Measurements from ENCODE around the gene BST1.

BST1 gene

DNA sequence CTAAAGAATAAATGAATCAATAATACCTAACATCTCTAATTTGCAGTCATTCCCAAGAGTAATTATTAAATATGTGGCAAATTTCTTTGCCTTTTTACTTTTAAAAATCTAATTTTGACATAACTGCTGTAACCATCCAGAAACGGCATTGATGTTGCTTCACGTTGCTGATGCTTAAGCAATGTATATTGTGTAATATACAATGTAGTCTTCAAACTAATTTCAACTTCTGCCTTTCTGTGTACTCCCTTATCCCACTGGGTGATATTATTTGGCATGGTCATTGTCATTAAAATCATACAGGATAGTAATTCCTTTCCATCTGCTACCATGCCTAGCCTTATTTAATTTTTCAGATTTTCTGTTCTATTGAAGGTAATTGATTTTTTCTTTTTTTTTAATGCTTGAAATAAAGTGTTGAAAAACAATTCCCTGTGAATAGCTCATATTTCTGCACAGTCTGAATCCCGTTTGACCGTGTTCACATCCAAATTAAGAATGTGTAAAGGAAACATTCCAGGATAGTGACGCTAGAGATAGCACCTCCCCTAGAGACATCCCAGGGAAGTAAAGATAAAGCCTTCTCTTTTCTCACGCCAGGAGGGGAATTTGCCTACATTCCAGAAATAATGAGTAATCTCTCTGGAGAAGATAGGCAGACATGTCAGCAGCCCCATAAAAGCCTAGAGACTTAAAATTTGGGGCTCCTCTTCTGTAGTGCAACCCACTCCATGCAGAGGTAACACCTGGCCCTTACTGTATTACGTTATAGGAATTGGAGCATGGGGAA, 12.7 kb upstream of the BST1 start:
- Histone ChIP-seq H3K4me3 (ENCODE audit: low read length in 2 of 2) (no peak overlapping the region), H3K27me3 (ENCODE audit: control insufficient read depth in 2 of 2, insufficient read depth in 2 of 2, low read length in 2 of 2) (no peaks in the 10 kb centered on the region), H3K27ac (ENCODE audit: low read depth in 2 of 2, low read length in 2 of 2) (no peak overlapping the region), H3K9ac (ENCODE audit: low read depth in 1 of 2, low read length in 2 of 2) (no peak overlapping the region), H3K36me3 (ENCODE audit: control insufficient read depth in 2 of 2, insufficient read depth in 2 of 2, low read length in 2 of 2) (peaks cover 11 to 17% of the 10 kb centered on the region in 2 donors), H3K9me3 (ENCODE audit: control insufficient read depth in 2 of 2, low read length in 2 of 2) (no peaks in the 10 kb centered on the region), H3K4me1 (ENCODE audit: control insufficient read depth in 2 of 2, insufficient read depth in 2 of 2, low read length in 2 of 2) (no peaks in the 10 kb centered on the region)

DNA sequence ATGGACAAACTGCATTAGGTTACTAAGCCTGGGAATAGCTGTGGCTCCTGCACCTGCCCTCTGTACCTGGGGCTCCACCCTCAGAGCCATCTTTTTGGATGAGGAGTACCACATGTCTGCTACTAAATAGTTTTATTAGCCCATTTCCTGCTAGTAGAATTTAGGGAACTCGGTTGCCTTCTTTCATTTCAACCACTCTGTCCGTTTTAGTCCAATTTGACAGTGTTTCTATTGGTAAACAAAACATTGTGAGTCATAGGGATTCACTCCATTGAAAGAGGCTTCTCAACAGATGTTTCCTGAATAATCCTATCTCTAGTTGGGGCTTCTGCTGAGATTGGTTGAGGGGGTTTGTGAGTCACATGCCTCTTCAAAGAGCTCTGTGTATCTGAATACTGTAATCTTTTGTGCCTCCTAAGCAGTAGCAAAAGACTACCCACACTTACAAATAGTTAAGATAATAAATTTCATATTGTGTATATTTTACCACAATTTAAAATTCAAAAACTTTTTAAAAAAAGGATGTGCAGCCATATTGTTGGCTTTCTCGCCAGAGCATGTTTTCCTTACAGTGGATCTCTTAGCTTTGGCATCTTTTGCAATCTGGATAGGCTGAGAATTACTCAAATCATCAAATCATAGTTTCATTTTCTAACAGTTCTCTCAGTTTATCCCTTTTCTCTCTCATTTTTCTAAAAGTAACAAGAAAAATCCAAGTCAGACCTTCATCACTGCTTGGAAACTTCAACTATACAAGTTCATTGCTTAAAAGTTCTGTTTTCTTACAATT, 11.3 kb upstream of the BST1 start:
- no peaks in the 10 kb centered on the region for H3K27me3 ChIP-seq (ENCODE audit: control insufficient read depth in 2 of 2, insufficient read depth in 2 of 2, low read length in 2 of 2)
- no peak overlapping the region for H3K4me3 ChIP-seq (ENCODE audit: low read length in 2 of 2)
- H3K9ac ChIP-seq (ENCODE audit: low read depth in 1 of 2, low read length in 2 of 2): no peak overlapping the region
- H3K27ac ChIP-seq (ENCODE audit: low read depth in 2 of 2, low read length in 2 of 2): no peak overlapping the region
- no peaks in the 10 kb centered on the region for H3K4me1 ChIP-seq (ENCODE audit: control insufficient read depth in 2 of 2, insufficient read depth in 2 of 2, low read length in 2 of 2)
- peaks cover 7 to 8% of the 10 kb centered on the region in 2 donors for H3K36me3 ChIP-seq (ENCODE audit: control insufficient read depth in 2 of 2, insufficient read depth in 2 of 2, low read length in 2 of 2)
- no peaks in the 10 kb centered on the region for H3K9me3 ChIP-seq (ENCODE audit: control insufficient read depth in 2 of 2, low read length in 2 of 2)

DNA sequence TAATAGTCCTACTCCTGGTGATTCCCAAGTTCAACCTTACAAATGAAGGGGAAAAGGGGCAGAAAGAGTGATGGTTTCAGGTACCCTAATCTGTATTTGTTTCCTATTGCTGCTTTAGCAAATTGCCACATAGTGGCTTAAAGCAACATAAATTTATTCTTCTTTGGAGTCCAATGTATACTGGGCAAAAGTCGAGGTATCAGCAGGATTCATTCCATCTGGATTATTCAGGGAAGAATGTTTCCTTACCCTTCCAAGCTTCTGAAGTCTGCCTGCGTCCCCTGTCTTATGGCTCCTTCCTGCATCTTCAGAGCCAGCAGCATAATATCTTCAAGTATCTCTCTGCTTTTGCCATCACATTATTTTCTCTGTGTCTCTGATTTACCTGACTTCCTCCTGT, 10.3 kb upstream of the BST1 start:
- Histone ChIP-seq H3K27ac (ENCODE audit: low read depth in 2 of 2, low read length in 2 of 2) (no peak overlapping the region), H3K9ac (ENCODE audit: low read depth in 1 of 2, low read length in 2 of 2) (no peak overlapping the region), H3K4me3 (ENCODE audit: low read length in 2 of 2) (no peak overlapping the region), H3K27me3 (ENCODE audit: control insufficient read depth in 2 of 2, insufficient read depth in 2 of 2, low read length in 2 of 2) (no peaks in the 10 kb centered on the region), H3K9me3 (ENCODE audit: control insufficient read depth in 2 of 2, low read length in 2 of 2) (no peaks in the 10 kb centered on the region), H3K36me3 (ENCODE audit: control insufficient read depth in 2 of 2, insufficient read depth in 2 of 2, low read length in 2 of 2) (no peaks in the 10 kb centered on the region), H3K4me1 (ENCODE audit: control insufficient read depth in 2 of 2, insufficient read depth in 2 of 2, low read length in 2 of 2) (no peaks in the 10 kb centered on the region)

DNA sequence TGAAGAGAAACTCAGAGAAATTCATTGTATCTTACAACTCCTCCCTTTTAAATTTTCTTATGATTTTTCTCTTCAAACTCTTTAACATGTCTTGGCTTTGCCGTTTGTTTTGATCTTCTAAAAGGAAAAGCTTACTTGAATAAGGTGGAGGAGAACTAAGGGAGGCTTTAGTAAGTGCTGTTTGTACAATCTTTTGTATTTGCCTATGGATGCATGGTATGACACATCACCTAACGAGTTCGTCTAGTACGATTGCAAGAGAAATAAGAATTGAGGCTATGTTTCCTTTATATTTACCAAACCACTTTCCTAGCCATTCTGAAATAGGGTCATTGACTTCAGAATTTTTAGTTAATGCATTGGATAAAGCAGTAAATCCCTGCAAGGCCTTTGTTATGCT, 8.4 kb upstream of the BST1 start:
- H3K27ac ChIP-seq (ENCODE audit: low read depth in 2 of 2, low read length in 2 of 2): no peak overlapping the region
- H3K9ac ChIP-seq (ENCODE audit: low read depth in 1 of 2, low read length in 2 of 2): no peak overlapping the region
- H3K27me3 ChIP-seq (ENCODE audit: control insufficient read depth in 2 of 2, insufficient read depth in 2 of 2, low read length in 2 of 2): no peaks in the 10 kb centered on the region
- H3K36me3 ChIP-seq (ENCODE audit: control insufficient read depth in 2 of 2, insufficient read depth in 2 of 2, low read length in 2 of 2): no peaks in the 10 kb centered on the region
- H3K4me1 ChIP-seq (ENCODE audit: control insufficient read depth in 2 of 2, insufficient read depth in 2 of 2, low read length in 2 of 2): no peaks in the 10 kb centered on the region
- no peak overlapping the region for H3K4me3 ChIP-seq (ENCODE audit: low read length in 2 of 2)
- no peaks in the 10 kb centered on the region for H3K9me3 ChIP-seq (ENCODE audit: control insufficient read depth in 2 of 2, low read length in 2 of 2)

- Histone ChIP-seq H3K9me3 (ENCODE audit: control insufficient read depth in 2 of 2, low read length in 2 of 2) (no peaks in the 10 kb centered on the region), H3K9ac (ENCODE audit: low read depth in 1 of 2, low read length in 2 of 2) (no peak overlapping the region), H3K27ac (ENCODE audit: low read depth in 2 of 2, low read length in 2 of 2) (no peak overlapping the region), H3K4me1 (ENCODE audit: control insufficient read depth in 2 of 2, insufficient read depth in 2 of 2, low read length in 2 of 2) (peaks cover 0 to 2% of the 10 kb centered on the region in 2 donors), H3K27me3 (ENCODE audit: control insufficient read depth in 2 of 2, insufficient read depth in 2 of 2, low read length in 2 of 2) (no peaks in the 10 kb centered on the region), H3K36me3 (ENCODE audit: control insufficient read depth in 2 of 2, insufficient read depth in 2 of 2, low read length in 2 of 2) (no peaks in the 10 kb centered on the region), H3K4me3 (ENCODE audit: low read length in 2 of 2) (no peak overlapping the region)
Observed at GRCh38 chr4:15695240-15695699, 7.6 kb upstream of the BST1 start.

DNA sequence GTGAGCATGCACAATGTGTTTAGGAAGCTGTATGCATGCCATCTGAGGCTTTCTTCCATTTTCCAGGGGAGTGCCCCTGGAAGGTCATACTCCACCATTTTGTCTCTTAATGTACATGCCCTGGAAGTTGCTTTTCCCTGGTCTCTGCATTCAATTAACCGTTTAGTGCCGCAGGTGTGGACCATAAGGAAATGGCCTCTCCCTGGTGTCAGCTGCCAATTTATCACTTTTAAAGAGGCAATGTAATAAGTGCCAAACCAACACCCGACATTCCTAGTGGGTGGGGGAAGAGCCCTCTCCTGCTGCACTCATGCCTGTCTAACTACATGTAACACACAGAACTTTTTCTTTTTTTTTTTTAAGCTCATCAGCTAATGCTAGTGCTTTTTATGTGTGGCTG, 7.1 kb upstream of the BST1 start:
- H3K9ac ChIP-seq (ENCODE audit: low read depth in 1 of 2, low read length in 2 of 2): no peak overlapping the region
- H3K4me3 ChIP-seq (ENCODE audit: low read length in 2 of 2): no peak overlapping the region
- H3K4me1 ChIP-seq (ENCODE audit: control insufficient read depth in 2 of 2, insufficient read depth in 2 of 2, low read length in 2 of 2): peaks cover 0 to 2% of the 10 kb centered on the region in 2 donors
- H3K27me3 ChIP-seq (ENCODE audit: control insufficient read depth in 2 of 2, insufficient read depth in 2 of 2, low read length in 2 of 2): no peaks in the 10 kb centered on the region
- H3K36me3 ChIP-seq (ENCODE audit: control insufficient read depth in 2 of 2, insufficient read depth in 2 of 2, low read length in 2 of 2): no peaks in the 10 kb centered on the region
- no peak overlapping the region for H3K27ac ChIP-seq (ENCODE audit: low read depth in 2 of 2, low read length in 2 of 2)
- H3K9me3 ChIP-seq (ENCODE audit: control insufficient read depth in 2 of 2, low read length in 2 of 2): no peaks in the 10 kb centered on the region

- Histone ChIP-seq H3K9me3 (ENCODE audit: control insufficient read depth in 2 of 2, low read length in 2 of 2) (no peaks in the 10 kb centered on the region), H3K9ac (ENCODE audit: low read depth in 1 of 2, low read length in 2 of 2) (no peak overlapping the region), H3K4me3 (ENCODE audit: low read length in 2 of 2) (no peak overlapping the region), H3K36me3 (ENCODE audit: control insufficient read depth in 2 of 2, insufficient read depth in 2 of 2, low read length in 2 of 2) (no peaks in the 10 kb centered on the region), H3K27me3 (ENCODE audit: control insufficient read depth in 2 of 2, insufficient read depth in 2 of 2, low read length in 2 of 2) (no peaks in the 10 kb centered on the region), H3K4me1 (ENCODE audit: control insufficient read depth in 2 of 2, insufficient read depth in 2 of 2, low read length in 2 of 2) (peaks cover 0 to 2% of the 10 kb centered on the region in 2 donors), H3K27ac (ENCODE audit: low read depth in 2 of 2, low read length in 2 of 2) (no peak overlapping the region)
Observed at GRCh38 chr4:15696866-15697265, 6.0 kb upstream of the BST1 start.

DNA sequence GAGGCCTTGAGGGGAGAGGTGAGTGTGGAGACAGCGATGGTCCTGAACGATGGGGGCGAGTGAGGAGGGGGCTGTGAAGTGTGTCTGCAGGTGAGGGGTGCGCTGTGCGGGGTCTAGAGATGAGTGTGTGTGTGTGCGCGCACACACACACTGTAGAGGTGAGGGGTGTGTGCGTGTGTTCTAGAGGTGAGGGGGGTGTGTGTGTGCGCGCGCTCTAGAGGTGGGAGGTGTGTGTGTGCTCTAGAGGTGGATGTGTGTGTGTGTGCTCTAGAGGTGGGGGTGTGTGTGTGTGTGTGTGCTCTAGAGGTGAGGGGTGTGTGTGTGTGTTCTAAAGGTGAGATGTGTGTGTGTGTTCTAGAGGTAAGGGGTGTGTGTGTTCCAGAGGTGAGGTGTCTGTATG, 574 bp downstream of the BST1 start:
- no peaks in the 10 kb centered on the region for H3K36me3 ChIP-seq (ENCODE audit: control insufficient read depth in 2 of 2, insufficient read depth in 2 of 2, low read length in 2 of 2)
- peaks cover 2 to 6% of the 10 kb centered on the region in 2 donors for H3K4me1 ChIP-seq (ENCODE audit: control insufficient read depth in 2 of 2, insufficient read depth in 2 of 2, low read length in 2 of 2)
- H3K9me3 ChIP-seq (ENCODE audit: control insufficient read depth in 2 of 2, low read length in 2 of 2): no peaks in the 10 kb centered on the region
- peak overlapping the region; percentile 7 to 62 for H3K4me3 ChIP-seq (ENCODE audit: low read length in 2 of 2)
- H3K9ac ChIP-seq (ENCODE audit: low read depth in 1 of 2, low read length in 2 of 2): peak overlapping the region in 1 of 2 donors; percentile 68
- peak overlapping the region in 1 of 2 donors; percentile 52 for H3K27ac ChIP-seq (ENCODE audit: low read depth in 2 of 2, low read length in 2 of 2)
- no peaks in the 10 kb centered on the region for H3K27me3 ChIP-seq (ENCODE audit: control insufficient read depth in 2 of 2, insufficient read depth in 2 of 2, low read length in 2 of 2)

DNA sequence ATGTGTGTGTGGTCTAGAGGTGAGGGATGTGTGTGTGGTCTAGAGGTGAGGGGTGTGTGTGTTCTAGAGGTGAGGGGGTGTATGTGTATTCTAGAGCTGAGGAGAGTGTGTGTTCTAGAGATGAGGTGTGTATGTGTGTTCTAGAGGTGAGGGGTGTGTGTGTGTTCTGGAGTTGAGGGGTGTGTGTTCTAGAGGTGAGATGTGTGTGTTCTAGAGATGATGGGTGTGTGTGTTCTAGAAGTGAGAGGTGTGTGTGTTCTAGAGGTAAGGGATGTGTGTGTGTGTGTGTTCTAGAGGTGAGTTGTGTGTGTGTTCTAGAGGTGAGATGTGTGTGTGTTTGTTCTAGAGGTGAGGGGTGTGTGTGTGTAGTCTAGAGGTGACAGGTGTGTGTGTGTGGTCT, 1.3 kb downstream of the BST1 start:
- Histone ChIP-seq H3K27ac (ENCODE audit: low read depth in 2 of 2, low read length in 2 of 2) (no peak overlapping the region), H3K9me3 (ENCODE audit: control insufficient read depth in 2 of 2, low read length in 2 of 2) (no peaks in the 10 kb centered on the region), H3K9ac (ENCODE audit: low read depth in 1 of 2, low read length in 2 of 2) (no peak overlapping the region), H3K36me3 (ENCODE audit: control insufficient read depth in 2 of 2, insufficient read depth in 2 of 2, low read length in 2 of 2) (no peaks in the 10 kb centered on the region), H3K4me3 (ENCODE audit: low read length in 2 of 2) (no peak overlapping the region), H3K27me3 (ENCODE audit: control insufficient read depth in 2 of 2, insufficient read depth in 2 of 2, low read length in 2 of 2) (no peaks in the 10 kb centered on the region), H3K4me1 (ENCODE audit: control insufficient read depth in 2 of 2, insufficient read depth in 2 of 2, low read length in 2 of 2) (peaks cover 2 to 6% of the 10 kb centered on the region in 2 donors)

DNA sequence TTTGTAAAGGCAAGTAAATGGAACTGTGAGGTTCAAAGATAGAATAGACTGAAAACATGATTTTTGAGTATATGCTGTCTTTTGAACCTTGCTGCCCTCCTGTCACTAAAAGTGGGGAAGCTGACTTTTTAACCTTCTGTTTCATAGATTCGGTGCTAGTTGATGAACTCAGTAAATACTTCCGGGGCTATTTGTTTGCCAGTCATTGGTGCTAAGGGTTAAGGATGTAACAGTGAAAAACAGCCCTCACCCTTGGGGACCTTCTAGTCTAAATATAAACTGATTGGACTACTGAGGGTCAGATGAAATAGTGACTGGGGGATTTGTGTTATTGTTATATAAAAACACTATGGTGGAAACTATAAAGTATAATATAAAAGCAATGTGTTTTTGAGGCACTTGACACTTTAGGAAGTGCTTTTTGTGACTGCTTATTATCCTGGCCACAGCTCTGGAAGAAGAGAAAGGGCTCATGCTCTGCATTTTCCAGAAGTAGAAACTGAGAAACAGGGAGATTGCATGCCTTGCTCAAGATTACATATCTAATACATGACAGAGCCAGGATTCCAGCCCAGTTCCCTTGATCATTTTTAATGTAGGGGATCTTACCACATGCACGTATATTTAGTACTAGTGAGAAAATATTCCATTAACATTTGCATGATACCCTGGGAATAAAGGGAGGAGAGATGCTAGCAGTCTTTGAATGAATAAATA, 3.9 kb downstream of the BST1 start:
- Histone ChIP-seq H3K27me3 (ENCODE audit: control insufficient read depth in 2 of 2, insufficient read depth in 2 of 2, low read length in 2 of 2) (no peaks in the 10 kb centered on the region), H3K4me3 (ENCODE audit: low read length in 2 of 2) (no peak overlapping the region), H3K27ac (ENCODE audit: low read depth in 2 of 2, low read length in 2 of 2) (no peak overlapping the region), H3K36me3 (ENCODE audit: control insufficient read depth in 2 of 2, insufficient read depth in 2 of 2, low read length in 2 of 2) (no peaks in the 10 kb centered on the region), H3K4me1 (ENCODE audit: control insufficient read depth in 2 of 2, insufficient read depth in 2 of 2, low read length in 2 of 2) (peaks cover 0 to 6% of the 10 kb centered on the region in 2 donors), H3K9ac (ENCODE audit: low read depth in 1 of 2, low read length in 2 of 2) (no peak overlapping the region), H3K9me3 (ENCODE audit: control insufficient read depth in 2 of 2, low read length in 2 of 2) (no peaks in the 10 kb centered on the region)
